Spleen (tissue), 11 donors: ENCODE measurements around the gene MYH15. TPM values are rescaled to one million over a fixed set of nuclear protein-coding genes. Genes with fewer than 3 reads are reported as not detected.
A peak's percentile ranks its signal among the peaks of the same experiment; 100 is the strongest.

ENCODE experiments used
- DNase-seq: peaks from one replicate; pipeline ENCODE4 v3.0.0-alpha.2; 2020
- H3K27ac ChIP-seq, 8 donors: fragments of 200-600 bp; sonication (generic) in 7 of 8; 1 replicate in 4 of 8; 2 replicates in 4 of 8; pipeline versions ENCODE4 v1.5.0 to v1.8.0; 2016 to 2021; ENCODE audit warnings: inconsistent platforms in 4 of 8, mild to moderate bottlenecking in 4 of 8, moderate library complexity in 1 of 8
- H3K27me3 ChIP-seq, 7 donors: fragments of 200-600 bp; sonication (generic) in 6 of 7; replicated peaks in 1 of 7; 1 replicate in 4 of 7; 2 replicates in 3 of 7; pipeline versions ENCODE4 v1.5.0 to v1.8.0; 2016 to 2021; ENCODE audit warnings: inconsistent platforms in 3 of 7, mild to moderate bottlenecking in 1 of 7
- H3K36me3 ChIP-seq, 6 donors: fragments of 200-600 bp; sonication (generic) in 5 of 6; 1 replicate in 4 of 6; 2 replicates in 2 of 6; pipeline versions ENCODE4 v1.5.0 to v1.8.0; 2016 to 2021; ENCODE audit warnings: inconsistent platforms in 2 of 6
- H3K4me1 ChIP-seq, 6 donors: fragments of 200-600 bp; sonication (generic) in 5 of 6; 1 replicate in 3 of 6; 2 replicates in 3 of 6; pipeline versions ENCODE4 v1.5.0 to v1.8.0; 2016 to 2021; ENCODE audit warnings: inconsistent platforms in 3 of 6
- H3K4me3 ChIP-seq, 8 donors: fragments of 200-600 bp; sonication (generic) in 7 of 8; 1 replicate in 4 of 8; 2 replicates in 4 of 8; pipeline versions ENCODE4 v1.5.0 to v1.8.0; 2016 to 2021; ENCODE audit warnings: inconsistent platforms in 4 of 8, mild to moderate bottlenecking in 4 of 8, moderate library complexity in 2 of 8
- H3K9me3 ChIP-seq, 8 donors: fragments of 200-600 bp; sonication (generic) in 7 of 8; 1 replicate in 4 of 8; 2 replicates in 4 of 8; pipeline versions ENCODE4 v1.5.0 to v1.8.0; 2016 to 2021; ENCODE audit warnings: inconsistent platforms in 4 of 8
- POLR2A ChIP-seq, 3 donors: fragments of 450-650 bp; IDR thresholded peaks; one replicate each; pipeline ENCODE4 v1.5.1; 2017; ENCODE audit warnings: antibody characterized with exemption in 3 of 3, mild to moderate bottlenecking in 1 of 3
- POLR2AphosphoS5 ChIP-seq, 3 donors: sonication (generic); formaldehyde crosslinking; IDR thresholded peaks; one replicate each; pipeline ENCODE4 v1.5.1; 2017; ENCODE audit warnings: antibody characterized with exemption in 3 of 3
- WGBS, 5 donors: extraction: QIAGEN DNeasy Blood & Tissue Kit in 3 of 5; methylation state at CpG; one replicate each; pipeline versions ENCODE4 v1.1.5 to v1.1.7; 2013 to 2018; 5-methylcytosine and 5-hydroxymethylcytosine counted together
- intact Hi-C: fragments of 100-400 bp; cut with DNase I; formaldehyde crosslinking; loops from one replicate; pipeline ENCODE4 v1.15.0; 2023; ENCODE audit warnings: low total_unique reads
- polyA plus RNA-seq, 3 donors: library from polyadenylated mRNA; stranded (reverse); fragments of 200-250 nt; gene quantifications; one replicate each; pipeline ENCODE4 v1.2.1, GENCODE V29; 2013
- total RNA-seq, 7 donors: library from RNA; depleted of rRNA in 3 of 7; stranded (reverse); fragments of >200 nt in 3 of 7; fragmentation: NEBNext Ultra II Directional in 4 of 7; extraction: Animal tissue kit (Norgen Biotek cat#: 25700) in 4 of 7; gene quantifications; one replicate each; pipeline versions ENCODE4 v1.1.0 to v1.2.1, GENCODE V29; 2016 to 2021
- TF ChIP-seq, protein P1 (sequence below), 11 experiments: fragments of 200-600 bp in 7 of 11; fragments of 450-650 bp in 4 of 11; sonication (generic) in 4 of 11; IDR thresholded peaks in 8 of 11; conservative IDR thresholded peaks in 3 of 11; 1 replicate in 7 of 11; 2 replicates in 4 of 11; pipeline versions ENCODE4 v1.4.0 to v1.8.0; 2016 to 2021; ENCODE audit warnings: antibody characterized with exemption in 11 of 11, inconsistent platforms in 4 of 11, mild to moderate bottlenecking in 1 of 11
- donor health status: healthy with polysubstance abuse.
- donor health status: DM: no; HTN: no; CAD: no; lungs with moderate emphysema.
- donor health status: DM: no; HTN: no; CAD: no.
- donor health status: Bipolar disorder and iron deficiency.
- donor health status: healthy.
- donor health status: DM: no; HTN: no; CAD: no.
- donor health status: DM: yes; HTN: yes; CAD: no.

The MYH15 gene
- total and polyA plus RNA-seq, 10 donors, result 0.02 to 3.0 (median 0.18) TPM

- TF ChIP-seq POLR2A (IDR thresholded peaks at IDR 0.05) (no peak), POLR2AphosphoS5 (IDR thresholded peaks at IDR 0.05) (no peak)
- TF ChIP-seq, protein P1, sequence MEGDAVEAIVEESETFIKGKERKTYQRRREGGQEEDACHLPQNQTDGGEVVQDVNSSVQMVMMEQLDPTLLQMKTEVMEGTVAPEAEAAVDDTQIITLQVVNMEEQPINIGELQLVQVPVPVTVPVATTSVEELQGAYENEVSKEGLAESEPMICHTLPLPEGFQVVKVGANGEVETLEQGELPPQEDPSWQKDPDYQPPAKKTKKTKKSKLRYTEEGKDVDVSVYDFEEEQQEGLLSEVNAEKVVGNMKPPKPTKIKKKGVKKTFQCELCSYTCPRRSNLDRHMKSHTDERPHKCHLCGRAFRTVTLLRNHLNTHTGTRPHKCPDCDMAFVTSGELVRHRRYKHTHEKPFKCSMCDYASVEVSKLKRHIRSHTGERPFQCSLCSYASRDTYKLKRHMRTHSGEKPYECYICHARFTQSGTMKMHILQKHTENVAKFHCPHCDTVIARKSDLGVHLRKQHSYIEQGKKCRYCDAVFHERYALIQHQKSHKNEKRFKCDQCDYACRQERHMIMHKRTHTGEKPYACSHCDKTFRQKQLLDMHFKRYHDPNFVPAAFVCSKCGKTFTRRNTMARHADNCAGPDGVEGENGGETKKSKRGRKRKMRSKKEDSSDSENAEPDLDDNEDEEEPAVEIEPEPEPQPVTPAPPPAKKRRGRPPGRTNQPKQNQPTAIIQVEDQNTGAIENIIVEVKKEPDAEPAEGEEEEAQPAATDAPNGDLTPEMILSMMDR (IDR thresholded peaks at IDR 0.05 in 8 of 11, conservative IDR thresholded peaks at IDR 0.05 in 3 of 11), result peak in 8 of 11 experiments; percentile 38 to 61 (median 45)
- no peak overlapping the region for H3K4me3 ChIP-seq
- peak overlapping the region in 1 of 8 donors; percentile 30 for H3K27ac ChIP-seq
- intact Hi-C loops, result loop anchor here (5.0 kb wide), 1 partner anchor 65 kb away; no protein-coding TSS in a partner anchor
- H3K27me3 ChIP-seq, result no peaks in the 10 kb centered on the region
- H3K9me3 ChIP-seq, result no peaks in the 10 kb centered on the region
- H3K4me1 ChIP-seq, result peaks cover 0 to 20% (median 12%) of the 10 kb centered on the region in 6 donors
- no peak for DNase-seq
- H3K36me3 ChIP-seq, result peaks cover 0 to 74% (median 0%) of the 10 kb centered on the region in 6 donors
- WGBS, 5 donors, result 54 to 71% (median 63%) methylated on average over 4 of the region's 4 CpGs
These were observed 42.1 kb upstream of the MYH15 start for GRCh38 chr3:108552267-108553159.

DNA sequence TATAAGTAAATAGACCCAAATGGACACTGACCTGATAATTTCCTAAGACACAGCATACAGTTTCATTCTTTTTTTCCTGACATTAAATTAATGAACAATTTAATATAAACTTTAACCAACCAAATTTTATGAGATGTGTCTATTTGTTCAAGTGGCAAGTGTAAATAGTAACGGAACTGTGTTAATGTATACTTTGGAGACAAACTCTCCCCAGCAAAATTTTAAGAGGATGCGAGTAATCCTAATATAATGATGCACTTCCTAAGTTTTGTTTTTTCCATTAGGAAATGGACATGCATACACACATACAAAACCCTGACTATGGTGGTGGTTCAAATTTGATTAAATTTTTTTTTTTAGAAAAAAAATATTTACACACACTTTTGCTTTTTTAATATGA is 38.5 kb upstream of the MYH15 start:
- peaks cover 0 to 35% (median 27%) of the 10 kb centered on the region in 6 donors for H3K4me1 ChIP-seq
- 97 to 100% (median 99%) methylated on average over 2 of the region's 2 CpGs for WGBS, 5 donors
- H3K27ac ChIP-seq, result no peak overlapping the region
- DNase-seq, result no peak
- H3K9me3 ChIP-seq, result no peaks in the 10 kb centered on the region
- TF ChIP-seq POLR2AphosphoS5 (IDR thresholded peaks at IDR 0.05) (no peak), POLR2A (IDR thresholded peaks at IDR 0.05) (no peak)
- TF ChIP-seq, protein P1 (IDR thresholded peaks at IDR 0.05 in 8 of 11, conservative IDR thresholded peaks at IDR 0.05 in 3 of 11), result no peak
- intact Hi-C loops, result no loop called here
- H3K4me3 ChIP-seq, result no peak overlapping the region
- H3K27me3 ChIP-seq, result no peaks in the 10 kb centered on the region
- peaks cover 0 to 42% (median 0%) of the 10 kb centered on the region in 6 donors for H3K36me3 ChIP-seq

GRCh38 chr3:108548304-108548703 is 37.9 kb upstream of the MYH15 start:
- peaks cover 0 to 35% (median 27%) of the 10 kb centered on the region in 6 donors for H3K4me1 ChIP-seq
- WGBS, 5 donors, result 74 to 98% (median 91%) methylated on average over 1 of the region's 1 CpG
- H3K9me3 ChIP-seq, result no peaks in the 10 kb centered on the region
- TF ChIP-seq, protein P1 (IDR thresholded peaks at IDR 0.05 in 8 of 11, conservative IDR thresholded peaks at IDR 0.05 in 3 of 11), result no peak
- TF ChIP-seq POLR2AphosphoS5 (IDR thresholded peaks at IDR 0.05) (no peak), POLR2A (IDR thresholded peaks at IDR 0.05) (no peak)
- H3K36me3 ChIP-seq, result peaks cover 0 to 42% (median 0%) of the 10 kb centered on the region in 6 donors
- no peak overlapping the region for H3K27ac ChIP-seq
- H3K27me3 ChIP-seq, result no peaks in the 10 kb centered on the region
- H3K4me3 ChIP-seq, result no peak overlapping the region
- DNase-seq, result no peak
- intact Hi-C loops, result no loop called here

DNA sequence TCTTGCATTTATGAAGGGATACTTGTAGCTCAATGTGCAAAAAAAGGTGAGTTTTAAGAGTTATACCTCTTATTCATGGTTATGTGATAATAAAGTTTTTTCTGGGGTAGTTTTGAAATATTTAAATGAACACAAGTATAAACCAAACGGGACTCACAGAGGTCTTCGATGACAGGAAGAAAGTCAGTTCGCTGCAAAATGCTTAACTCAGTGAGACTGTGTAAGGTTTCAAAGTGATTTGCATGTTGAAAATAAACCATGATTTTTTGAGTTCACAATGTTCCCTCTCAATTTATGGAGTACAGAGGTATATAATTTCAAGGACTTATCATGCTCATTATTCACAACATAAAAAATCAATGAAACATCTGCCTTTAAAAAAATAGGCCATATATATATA is 36.3 kb upstream of the MYH15 start:
- no peaks in the 10 kb centered on the region for H3K9me3 ChIP-seq
- no peak for DNase-seq
- intact Hi-C loops, result no loop called here
- no peak for TF ChIP-seq POLR2AphosphoS5 (IDR thresholded peaks at IDR 0.05)
- TF ChIP-seq, protein P1 (IDR thresholded peaks at IDR 0.05 in 8 of 11, conservative IDR thresholded peaks at IDR 0.05 in 3 of 11), result no peak
- TF ChIP-seq POLR2A (IDR thresholded peaks at IDR 0.05), result no peak
- no peaks in the 10 kb centered on the region for H3K27me3 ChIP-seq
- 52 to 68% (median 58%) methylated on average over 3 of the region's 3 CpGs for WGBS, 5 donors
- H3K36me3 ChIP-seq, result peaks cover 0 to 41% (median 0%) of the 10 kb centered on the region in 6 donors
- H3K4me1 ChIP-seq, result peaks cover 0 to 24% (median 19%) of the 10 kb centered on the region in 6 donors
- peak overlapping the region in 5 of 8 donors; percentile 4 to 56 (median 14) for H3K4me3 ChIP-seq
- peak overlapping the region in 6 of 8 donors; percentile 22 to 58 (median 34) for H3K27ac ChIP-seq
